H1 (cell line): ENCODE measurements around the gene FKBP2. TPM values are rescaled to one million over a fixed set of nuclear protein-coding genes. Genes with fewer than 3 reads are reported as not detected.
A peak's percentile ranks its signal among the peaks of the same experiment; 100 is the strongest.

Source experiments
- CTCF ChIA-PET: fragments of 300-600 bp; sonication (Branson Sonifier 250); formaldehyde crosslinking; loops from one replicate; lab custom pipeline; 2021; ENCODE audit not compliant: partially characterized antibody; lab: Charles Lee
- POLR2A ChIA-PET: fragments of 300-600 bp; sonication (Branson Sonifier 250); formaldehyde crosslinking; loops from one replicate; lab custom pipeline; 2021; ENCODE audit warnings: inconsistent platforms; ENCODE audit not compliant: partially characterized antibody; lab: Charles Lee
- DNase-seq, 2 experiments: peaks; one replicate each; pipeline versions ENCODE4 v3.0.0 to v3.0.0-alpha.2; 2010 to 2022; ENCODE audit warnings: low spot score in 2 of 2, low read depth in 1 of 2, mixed read lengths in 1 of 2
- FAIRE-seq: peaks from 2 replicates; lab custom pipeline; 2011; peaks lifted over from hg19 to GRCh38; lab: Jason Lieb, UNC
- H2AFZ ChIP-seq: 2 replicates; pipeline ENCODE4 v1.8.1; 2012; ENCODE audit warnings: low read length, inconsistent platforms
- H2AK5ac ChIP-seq: 2 replicates; pipeline ENCODE4 v1.6.1; 2013; ENCODE audit warnings: low read depth, low read length
- H2BK120ac ChIP-seq: replicated peaks from 2 replicates; pipeline ENCODE3; 2013; ENCODE audit warnings: low read depth, low read length, inconsistent platforms
- H2BK12ac ChIP-seq: 2 replicates; pipeline ENCODE4 v1.6.1; 2013; ENCODE audit warnings: low read depth, low read length
- H2BK15ac ChIP-seq: 2 replicates; pipeline ENCODE4 v1.6.1; 2013; ENCODE audit warnings: low read length
- H2BK20ac ChIP-seq: 2 replicates; pipeline ENCODE4 v1.6.1; 2013; ENCODE audit warnings: low read length
- H2BK5ac ChIP-seq: 2 replicates; pipeline ENCODE4 v1.6.1; 2013; ENCODE audit warnings: low read depth, low read length
- H3K14ac ChIP-seq: 2 replicates; pipeline ENCODE4 v1.6.1; 2013; ENCODE audit warnings: inconsistent platforms; ENCODE audit not compliant: insufficient read length
- H3K18ac ChIP-seq: 2 replicates; pipeline ENCODE4 v1.6.1; 2013; ENCODE audit warnings: low read length; ENCODE audit errors: extremely low read depth
- H3K23ac ChIP-seq: 2 replicates; pipeline ENCODE4 v1.6.1; 2013; ENCODE audit warnings: inconsistent platforms; ENCODE audit not compliant: insufficient read length
- H3K23me2 ChIP-seq: 2 replicates; pipeline ENCODE4 v1.6.1; 2013; ENCODE audit warnings: low read depth, low read length
- H3K27ac ChIP-seq: 2 replicates; pipeline ENCODE4 v1.6.1; 2011; ENCODE audit warnings: low read depth, low read length, inconsistent platforms
- H3K27me3 ChIP-seq, 4 experiments: replicated peaks in 1 of 4; 1 replicate in 1 of 4; 2 replicates in 3 of 4; pipeline versions ENCODE4 v1.6.1 to v1.8.1; 2011 to 2013; ENCODE audit warnings: low read length in 3 of 4, mild to moderate bottlenecking in 3 of 4, inconsistent platforms in 2 of 4, mixed read lengths in 2 of 4, moderate library complexity in 1 of 4; ENCODE audit not compliant: control insufficient read depth in 3 of 4, insufficient read depth in 3 of 4; ENCODE audit errors: extremely low read depth in 1 of 4
- H3K36me3 ChIP-seq, 4 experiments: 2 replicates each; pipeline versions ENCODE4 v1.6.1 to v1.8.1; 2011 to 2013; ENCODE audit warnings: mild to moderate bottlenecking in 4 of 4, low read length in 3 of 4, moderate library complexity in 2 of 4, control low read depth in 1 of 4, inconsistent platforms in 1 of 4; ENCODE audit not compliant: insufficient read depth in 4 of 4, control insufficient read depth in 2 of 4
- H3K4ac ChIP-seq: replicated peaks from 2 replicates; pipeline ENCODE3; 2013; ENCODE audit warnings: low read length, low read depth, mixed read lengths, inconsistent platforms; ENCODE audit not compliant: insufficient read length
- H3K4me1 ChIP-seq, 4 experiments: replicated peaks in 1 of 4; 1 replicate in 1 of 4; 2 replicates in 3 of 4; pipeline versions ENCODE4 v1.6.1 to v1.8.1; 2011 to 2013; ENCODE audit warnings: low read length in 3 of 4, inconsistent platforms in 2 of 4, mixed read lengths in 1 of 4; ENCODE audit not compliant: insufficient read depth in 4 of 4, control insufficient read depth in 3 of 4
- H3K4me2 ChIP-seq, 2 experiments: 2 replicates each; pipeline versions ENCODE4 v1.6.1 to v1.8.1; 2011 to 2013; ENCODE audit warnings: low read depth in 2 of 2, low read length in 2 of 2, control low read depth in 1 of 2, inconsistent platforms in 1 of 2, mild to moderate bottlenecking in 1 of 2; ENCODE audit not compliant: insufficient read depth in 1 of 2
- H3K4me3 ChIP-seq, 4 experiments: fragments of 200-600, 300-600 bp in 1 of 4; sonication (generic), shearing (Covaris generic), sonication (Bioruptor Twin) in 1 of 4; 2 replicates each; pipeline versions ENCODE4 v1.5.1 to v1.8.1; 2011 to 2016; ENCODE audit warnings: low read length in 4 of 4, low read depth in 3 of 4, control low read depth in 2 of 4, inconsistent platforms in 2 of 4, mild to moderate bottlenecking in 2 of 4, mixed read lengths in 1 of 4, moderate library complexity in 1 of 4; ENCODE audit not compliant: insufficient read depth in 2 of 4; ENCODE audit errors: extremely low read depth in 1 of 4
- H3K56ac ChIP-seq: replicated peaks from 2 replicates; pipeline ENCODE3; 2013; ENCODE audit warnings: low read depth, mild to moderate bottlenecking, mixed read lengths, low read length, inconsistent platforms; ENCODE audit not compliant: insufficient read length
- H3K79me1 ChIP-seq: 2 replicates; pipeline ENCODE4 v1.6.1; 2013; ENCODE audit warnings: low read depth, low read length, control low read depth
- H3K79me2 ChIP-seq, 2 experiments: 2 replicates each; pipeline versions ENCODE4 v1.6.1 to v1.8.1; 2012 to 2013; ENCODE audit warnings: low read length in 2 of 2, mild to moderate bottlenecking in 2 of 2, inconsistent platforms in 1 of 2; ENCODE audit not compliant: insufficient read depth in 2 of 2, control insufficient read depth in 1 of 2
- H3K9ac ChIP-seq, 4 experiments: replicated peaks in 1 of 4; 1 replicate in 1 of 4; 2 replicates in 3 of 4; pipeline versions ENCODE4 v1.6.1 to v1.8.1; 2011 to 2013; ENCODE audit warnings: low read depth in 3 of 4, low read length in 3 of 4, control low read depth in 2 of 4, mild to moderate bottlenecking in 2 of 4, moderate library complexity in 2 of 4, inconsistent platforms in 1 of 4; ENCODE audit errors: extremely low read depth in 1 of 4
- H3K9me3 ChIP-seq, 2 experiments: 2 replicates each; pipeline versions ENCODE4 v1.6.1 to v1.8.1; 2012 to 2013; ENCODE audit warnings: mild to moderate bottlenecking in 2 of 2, moderate library complexity in 2 of 2, control low read depth in 1 of 2, inconsistent platforms in 1 of 2, low read depth in 1 of 2, low read length in 1 of 2, mixed read lengths in 1 of 2; ENCODE audit not compliant: insufficient read depth in 2 of 2
- H4K20me1 ChIP-seq, 2 experiments: replicated peaks in 1 of 2; 2 replicates each; pipeline versions ENCODE3 to v1.8.1; 2011 to 2013; ENCODE audit warnings: inconsistent platforms in 2 of 2, low read length in 2 of 2, mild to moderate bottlenecking in 1 of 2; ENCODE audit not compliant: insufficient read depth in 2 of 2, control insufficient read depth in 1 of 2
- H4K5ac ChIP-seq: 2 replicates; pipeline ENCODE4 v1.6.1; 2013; ENCODE audit warnings: low read length, low read depth, mixed read lengths, inconsistent platforms; ENCODE audit not compliant: insufficient read length
- H4K8ac ChIP-seq: 2 replicates; pipeline ENCODE4 v1.8.0; 2013; ENCODE audit warnings: mild to moderate bottlenecking, moderate library complexity, low read length, inconsistent platforms; ENCODE audit not compliant: insufficient read depth; ENCODE audit errors: extremely low read depth
- H4K91ac ChIP-seq: replicated peaks from 2 replicates; pipeline ENCODE3; 2013; ENCODE audit warnings: low read length, mixed read lengths, inconsistent platforms; ENCODE audit not compliant: insufficient read length
- CEBPB ChIP-seq: IDR thresholded peaks from 2 replicates; pipeline ENCODE4 v1.6.1; 2012; ENCODE audit warnings: low read depth, low read length
- CHD2 ChIP-seq: IDR thresholded peaks from 2 replicates; pipeline ENCODE4 v1.6.1; 2012; ENCODE audit warnings: low read length, improper control_type of control experiment
- FOSL1 ChIP-seq: IDR thresholded peaks from 2 replicates; pipeline ENCODE4 v1.6.1; 2011; ENCODE audit warnings: mild to moderate bottlenecking, low read depth, low read length, moderate library complexity; ENCODE audit not compliant: insufficient read depth
- JUND ChIP-seq: IDR thresholded peaks from 2 replicates; pipeline ENCODE4 v1.6.1; 2011; ENCODE audit warnings: mild to moderate bottlenecking, improper control_type of control experiment, low read length
- KDM5A ChIP-seq: fragments of 200-600 bp; IDR thresholded peaks from 2 replicates; pipeline ENCODE4 v1.7.1; 2012; ENCODE audit warnings: mild to moderate bottlenecking, low read length, inconsistent platforms, mixed read lengths
- RBBP5 ChIP-seq: IDR thresholded peaks from 2 replicates; pipeline ENCODE4 v1.7.1; 2012; ENCODE audit warnings: low read depth, mild to moderate bottlenecking, inconsistent platforms, low read length, moderate library complexity, borderline replicate concordance
- SAP30 ChIP-seq: fragments of 300-600 bp; sonication (generic); IDR thresholded peaks from 2 replicates; pipeline ENCODE4 v1.7.1; 2012; ENCODE audit warnings: low read length, moderate library complexity, mild to moderate bottlenecking, inconsistent platforms; ENCODE audit not compliant: insufficient read depth, insufficient replicate concordance
- SIN3A ChIP-seq, 2 experiments: IDR thresholded peaks in 1 of 2; conservative IDR thresholded peaks in 1 of 2; 2 replicates each; pipeline ENCODE4 v1.6.1; 2011 to 2012; ENCODE audit warnings: low read length in 2 of 2, improper control_type of control experiment in 1 of 2, low read depth in 1 of 2, mild to moderate bottlenecking in 1 of 2
- SIX5 ChIP-seq: IDR thresholded peaks from 2 replicates; pipeline ENCODE4 v1.6.1; 2011; ENCODE audit warnings: mild to moderate bottlenecking, low read depth, low read length
- SP2 ChIP-seq: IDR thresholded peaks from 2 replicates; pipeline ENCODE4 v1.6.1; 2012; ENCODE audit warnings: mild to moderate bottlenecking, low read length, inconsistent platforms
- TCF12 ChIP-seq: IDR thresholded peaks from 2 replicates; pipeline ENCODE4 v1.6.1; 2011; ENCODE audit warnings: low read depth, mild to moderate bottlenecking, low read length
- WGBS, 2 experiments: shearing (Covaris generic) in 1 of 2; methylation state at CpG; one replicate each; pipeline versions ENCODE4 v1.1.6 to v1.1.7; 2013 to 2015; ENCODE audit warnings: low lambda C conversion rate in 2 of 2, mixed read lengths in 2 of 2, inconsistent platforms in 1 of 2, low coverage in 1 of 2, missing lambda C conversion rate in 1 of 2; ENCODE audit not compliant: insufficient replicate concordance in 2 of 2, insufficient coverage in 1 of 2, insufficient read length in 1 of 2; ENCODE audit errors: extremely low coverage in 1 of 2, missing lambda C conversion rate in 1 of 2; 5-methylcytosine and 5-hydroxymethylcytosine counted together
- polyA plus RNA-seq, 7 experiments: library from polyadenylated mRNA; depleted of rRNA in 3 of 7; stranded (reverse) in 5 of 7; unstranded in 2 of 7; fragments of >200 nt in 5 of 7; fragments of 200-250 nt in 2 of 7; gene quantifications; 1 replicate in 5 of 7; 2 replicates in 1 of 7; 4 replicates in 1 of 7; pipeline versions ENCODE4 v1.2.1 to v1.2.3, GENCODE V29; 2011 to 2013; ENCODE audit warnings: missing spikeins in 2 of 7, mixed read lengths in 2 of 7
- total RNA-seq: library from RNA; stranded (reverse); fragmentation: NEBNext Ultra II Directional; extraction: Animal tissue kit (Norgen Biotek cat#: 25700); gene quantifications from 2 replicates; pipeline ENCODE4 v1.2.1, GENCODE V29; 2021

The FKBP2 gene
- total and polyA plus RNA-seq, 2 of the 8 experiments (the other 6 are each of a cell fraction or from before 2014, with no cell fraction given) = 41.7 to 52.5 TPM

DNA sequence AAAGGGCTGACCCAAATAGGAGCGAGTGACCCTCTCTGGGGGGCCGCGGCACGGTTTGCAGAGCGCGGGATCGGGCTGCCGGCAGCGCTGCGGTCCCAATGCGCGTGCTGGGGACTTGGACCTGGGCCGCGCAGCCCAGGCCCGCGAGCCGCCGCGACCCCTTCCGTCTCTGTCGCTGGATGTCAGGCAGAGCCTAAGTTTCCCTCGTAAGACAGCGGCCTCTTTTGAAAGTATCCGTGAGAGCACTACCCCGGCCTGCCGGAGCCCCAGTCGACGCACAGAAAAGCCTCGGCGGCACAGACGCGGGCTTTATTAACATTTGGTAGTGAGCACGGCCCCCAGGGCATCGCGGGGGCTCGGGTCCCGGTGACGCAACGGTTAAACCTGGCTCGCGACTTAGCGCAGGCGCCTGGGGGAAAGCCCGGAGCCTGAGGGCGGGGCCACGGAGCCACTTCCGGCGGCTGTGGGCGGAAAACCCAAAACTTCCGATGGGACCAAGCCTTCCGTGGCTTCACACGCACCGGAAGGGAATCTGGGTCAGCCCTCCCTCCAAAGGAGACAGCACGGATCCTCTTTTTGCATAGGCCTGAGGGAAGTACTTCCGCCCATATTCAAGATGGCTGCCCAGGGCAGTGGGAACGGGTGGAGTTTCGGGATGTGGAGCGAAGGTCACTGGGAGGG lies 28.8 kb downstream of the FKBP2 start:
- Histone ChIP-seq H2BK5ac (peak overlapping the region; percentile 96), H2AK5ac (no peak overlapping the region), H4K5ac (peak overlapping the region; percentile 90), H3K4me2 (peak overlapping the region; percentile 80 to 86), H4K91ac (no peak overlapping the region), H2BK20ac (no peak overlapping the region), H3K4ac (no peak overlapping the region), H3K23ac (no peak overlapping the region), H3K18ac (peak overlapping the region; percentile 52; the same call in 1 of the 2 replicates), H2BK12ac (no peak overlapping the region), H3K36me3 (peaks cover 9 to 20% (median 12%) of the 10 kb centered on the region in 4 experiments), H3K79me2 (0 out of 4 replicates have a peak, but pooled peaks cover 0 to 4% of the 10 kb centered on the region in 2 experiments), H3K27me3 (no peaks in the 10 kb centered on the region), H3K14ac (no peak overlapping the region), H2AFZ (no peak overlapping the region), H3K9ac (peak overlapping the region; percentile 28 to 88 (median 73); a peak in 6 of 7 replicates), H4K20me1 (peaks cover 0 to 2% of the 10 kb centered on the region in 2 experiments), H2BK120ac (no peak overlapping the region), H3K9me3 (no peaks in the 10 kb centered on the region), H3K56ac (peak overlapping the region; percentile 78), H3K79me1 (no peaks in the 10 kb centered on the region; the same call in 1 of the 2 replicates), H3K23me2 (peaks cover 4% of the 10 kb centered on the region), H2BK15ac (peak overlapping the region; percentile 99; the same call in 1 of the 2 replicates), H3K4me3 (peak overlapping the region; percentile 70 to 84 (median 82)), H3K27ac (peak overlapping the region; percentile 88), H3K4me1 (peaks cover 0 to 11% (median 5%) of the 10 kb centered on the region in 4 experiments; a peak in 5 of 7 replicates), H4K8ac (peak overlapping the region; percentile 79)
- peak; percentile 71 for FAIRE-seq
- POLR2A ChIA-PET = interaction anchor here (0.5 to 11.9 kb wide), 28 partner anchors 13 to 1419 kb away, joined by 3 to 352 read pairs (median 6); partner anchors contain the start of genes BAD, ESRRA, FERMT3 and FKBP2
- DNase-seq = peak; percentile 95 to 98
- CTCF ChIA-PET = interaction anchor here (0.9 to 13.7 kb wide), 13 partner anchors 12 to 85 kb away, joined by 3 to 168 read pairs (median 6); partner anchors contain the start of genes BAD, CATSPERZ, ESRRA and PLCB3
- 0% methylated on average over 55 of the region's 58 CpGs; no CpG with 5 or more reads in 1 of the 2 experiments for WGBS, 2 experiments
- TF ChIP-seq KDM5A (0 out of 2 replicates have a peak, but pooled peaks have one; percentile 37), SIX5 (peak; percentile 79), TCF12 (no peak), JUND (peak; percentile 74), FOSL1 (0 out of 2 replicates have a peak, but pooled peaks have one; percentile 35), RBBP5 (peak; percentile 26; the same call in 1 of the 2 replicates), SIN3A (conservative IDR thresholded peaks at IDR 0.05 in 1 of 2, IDR thresholded peaks at IDR 0.05 in 1 of 2; ENCODE audit: low read depth in 1 of 2, low read length in 2 of 2) (peak; percentile 71 to 93; a peak in 2 of 4 replicates), CEBPB (peak; percentile 91), SAP30 (no peak), SP2 (no peak), CHD2 (peak; percentile 76)
